H9 (cell line): ENCODE measurements around the gene SNTG2. TPM values are rescaled to one million over a fixed set of nuclear protein-coding genes. Genes with fewer than 3 reads are reported as not detected.

ENCODE experiments used
- DNase-seq: peaks from one replicate; pipeline ENCODE4 v3.0.0-alpha.2; 2017
- H2AFZ ChIP-seq: one replicate; pipeline ENCODE4 v1.6.1; 2013; ENCODE audit warnings: mild to moderate bottlenecking, low read length, control low read depth, moderate library complexity
- H2AK5ac ChIP-seq: 2 replicates; pipeline ENCODE4 v1.6.1; 2013; ENCODE audit warnings: low read length, control low read depth, mixed read lengths; ENCODE audit not compliant: insufficient read length
- H2BK120ac ChIP-seq: one replicate; pipeline ENCODE4 v1.6.1; 2013; ENCODE audit warnings: low read depth, mild to moderate bottlenecking, low read length, control low read depth, inconsistent platforms; ENCODE audit not compliant: poor library complexity, severe bottlenecking
- H2BK12ac ChIP-seq: 2 replicates; pipeline ENCODE4 v1.6.1; 2013; ENCODE audit warnings: low read length, control low read depth, mixed read lengths, low read depth; ENCODE audit not compliant: insufficient read length
- H2BK15ac ChIP-seq: 2 replicates; pipeline ENCODE4 v1.6.1; 2013; ENCODE audit warnings: low read depth, low read length, control low read depth
- H2BK20ac ChIP-seq: one replicate; pipeline ENCODE4 v1.6.1; 2013; ENCODE audit warnings: low read depth, mild to moderate bottlenecking, low read length, control low read depth, inconsistent platforms; ENCODE audit not compliant: poor library complexity, severe bottlenecking
- H2BK5ac ChIP-seq: 2 replicates; pipeline ENCODE4 v1.6.1; 2013; ENCODE audit warnings: low read length, control low read depth, mixed read lengths; ENCODE audit not compliant: insufficient read length
- H3K14ac ChIP-seq: 2 replicates; pipeline ENCODE4 v1.6.1; 2013; ENCODE audit warnings: low read length, control low read depth; ENCODE audit not compliant: insufficient read depth
- H3K18ac ChIP-seq: 2 replicates; pipeline ENCODE4 v1.6.1; 2013; ENCODE audit warnings: low read depth, mild to moderate bottlenecking, mixed read lengths, low read length, control low read depth; ENCODE audit not compliant: insufficient read length
- H3K23ac ChIP-seq: 2 replicates; pipeline ENCODE4 v1.6.1; 2013; ENCODE audit warnings: low read length, control low read depth, mixed read lengths, low read depth; ENCODE audit not compliant: insufficient read length
- H3K23me2 ChIP-seq: 2 replicates; pipeline ENCODE4 v1.6.1; 2013; ENCODE audit warnings: low read depth, mild to moderate bottlenecking, mixed read lengths, low read length, control low read depth; ENCODE audit not compliant: insufficient read length, poor library complexity, severe bottlenecking
- H3K27ac ChIP-seq: 2 replicates; pipeline ENCODE4 v1.5.1; 2013; ENCODE audit warnings: low read length, control low read depth, mixed read lengths, low read depth; ENCODE audit not compliant: insufficient read length
- H3K27me3 ChIP-seq: 2 replicates; pipeline ENCODE4 v1.6.1; 2013; ENCODE audit warnings: low read length, control low read depth, inconsistent platforms; ENCODE audit not compliant: insufficient read depth
- H3K4ac ChIP-seq: 2 replicates; pipeline ENCODE4 v1.6.1; 2013; ENCODE audit warnings: low read depth, mild to moderate bottlenecking, control low read depth, inconsistent platforms, low read length, moderate library complexity
- H3K4me1 ChIP-seq: 2 replicates; pipeline ENCODE4 v1.6.1; 2013; ENCODE audit warnings: low read length, control low read depth, inconsistent platforms; ENCODE audit not compliant: insufficient read depth
- H3K4me2 ChIP-seq: 2 replicates; pipeline ENCODE4 v1.6.1; 2013; ENCODE audit warnings: low read length, control low read depth, mixed read lengths; ENCODE audit not compliant: insufficient read length, insufficient read depth
- H3K56ac ChIP-seq: 2 replicates; pipeline ENCODE4 v1.6.1; 2013; ENCODE audit warnings: low read depth, mild to moderate bottlenecking, mixed read lengths, low read length, control low read depth; ENCODE audit not compliant: insufficient read length
- H3K79me1 ChIP-seq: 2 replicates; pipeline ENCODE4 v1.6.1; 2013; ENCODE audit warnings: low read depth, mild to moderate bottlenecking, moderate library complexity, low read length, control low read depth, inconsistent platforms; ENCODE audit not compliant: insufficient read depth, poor library complexity, severe bottlenecking
- H3K79me2 ChIP-seq: 2 replicates; pipeline ENCODE4 v1.6.1; 2013; ENCODE audit warnings: low read length, control low read depth, inconsistent platforms; ENCODE audit not compliant: insufficient read depth
- H3K9ac ChIP-seq: 2 replicates; pipeline ENCODE4 v1.6.1; 2013; ENCODE audit warnings: low read length, control low read depth, mixed read lengths; ENCODE audit not compliant: insufficient read length; ENCODE audit errors: extremely low read depth
- H3K9me3 ChIP-seq: one replicate; pipeline ENCODE4 v1.6.1; 2013; ENCODE audit warnings: low read depth, low read length, inconsistent platforms; ENCODE audit not compliant: control insufficient read depth
- H3T11ph ChIP-seq: one replicate; pipeline ENCODE4 v1.6.1; 2013; ENCODE audit warnings: mild to moderate bottlenecking, low read length, control low read depth, inconsistent platforms
- H4K20me1 ChIP-seq: one replicate; pipeline ENCODE4 v1.6.1; 2013; ENCODE audit not compliant: control insufficient read depth, insufficient read length, insufficient read depth
- H4K5ac ChIP-seq: 2 replicates; pipeline ENCODE4 v1.6.1; 2013; ENCODE audit warnings: low read depth, mild to moderate bottlenecking, mixed read lengths, low read length, control low read depth; ENCODE audit not compliant: insufficient read length
- H4K8ac ChIP-seq: replicated peaks from 2 replicates; pipeline ENCODE4 v1.6.1; 2013; ENCODE audit warnings: low read length, control low read depth, mixed read lengths, low read depth; ENCODE audit not compliant: insufficient read length
- H4K91ac ChIP-seq: 2 replicates; pipeline ENCODE4 v1.6.1; 2013; ENCODE audit warnings: low read depth, mild to moderate bottlenecking, moderate library complexity, mixed read lengths, low read length, control low read depth; ENCODE audit not compliant: insufficient read length
- H3K27ac Mint-ChIP-seq, 3 experiments: 2 replicates in 2 of 3; 3 replicates in 1 of 3; pipeline ENCODE4 v1.8.0; 2020 to 2021; ENCODE audit warnings: mixed read lengths in 3 of 3, mild to moderate bottlenecking in 1 of 3, moderate library complexity in 1 of 3
- H3K27me3 Mint-ChIP-seq: 2 replicates; pipeline ENCODE4 v1.8.0; 2021; ENCODE audit warnings: low read depth, mild to moderate bottlenecking, moderate library complexity, mixed read lengths
- H3K36me3 Mint-ChIP-seq, 3 experiments: 2 replicates in 2 of 3; 3 replicates in 1 of 3; pipeline ENCODE4 v1.8.0; 2020 to 2021; ENCODE audit warnings: low read depth in 3 of 3, mixed read lengths in 3 of 3; ENCODE audit not compliant: insufficient read depth in 1 of 3
- H3K4me1 Mint-ChIP-seq, 2 experiments: 2 replicates each; pipeline ENCODE4 v1.8.0; 2020; ENCODE audit warnings: mixed read lengths in 2 of 2
- H3K4me3 Mint-ChIP-seq, 2 experiments: 2 replicates in 1 of 2; 3 replicates in 1 of 2; pipeline ENCODE4 v1.8.0; 2020 to 2021; ENCODE audit warnings: mild to moderate bottlenecking in 2 of 2, mixed read lengths in 2 of 2, moderate library complexity in 1 of 2
- H3K9me3 Mint-ChIP-seq, 2 experiments: 2 replicates in 1 of 2; 3 replicates in 1 of 2; pipeline ENCODE4 v1.8.0; 2020; ENCODE audit warnings: mild to moderate bottlenecking in 2 of 2, mixed read lengths in 2 of 2, moderate library complexity in 1 of 2
- WGBS: extraction: QIAGEN DNeasy Blood & Tissue Kit; methylation state at CpG from one replicate; pipeline ENCODE4 v1.1.7; 2013; ENCODE audit warnings: missing lambda C conversion rate, low lambda C conversion rate, mixed read lengths; ENCODE audit not compliant: insufficient read length; ENCODE audit errors: extremely low coverage; 5-methylcytosine and 5-hydroxymethylcytosine counted together
- total RNA-seq: library from RNA; stranded (reverse); gene quantifications from 2 replicates; pipeline ENCODE4 v1.2.1, GENCODE V29; 2021
- TF ChIP-seq, protein P1 (sequence below): fragments of 200-600 bp; sonication (generic); conservative IDR thresholded peaks from 3 replicates; pipeline ENCODE4 v1.8.0; 2021; ENCODE audit warnings: antibody characterized with exemption, mild to moderate bottlenecking

The SNTG2 gene
- total RNA-seq, 1 experiment from 2014 or later = 13.2 TPM

DNA sequence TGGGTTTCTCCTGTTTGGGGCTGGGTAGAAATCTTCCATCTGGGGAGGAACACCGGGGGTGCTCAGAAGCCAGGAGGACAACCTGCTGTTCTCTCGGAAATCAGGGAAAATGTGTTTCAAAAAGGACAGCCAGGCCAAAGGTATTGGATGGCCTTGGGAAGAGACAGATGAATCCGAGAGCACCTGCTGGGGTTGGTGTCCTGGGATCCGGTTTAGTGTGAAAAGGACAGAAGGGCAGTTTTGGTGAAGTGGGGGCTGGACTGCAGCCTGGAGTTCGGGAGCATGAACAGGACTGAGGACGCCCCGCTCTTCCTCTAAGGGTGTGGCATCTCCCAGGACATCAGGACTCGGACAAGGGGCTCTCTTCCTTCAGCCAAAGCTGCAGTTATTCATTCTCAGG lies 24.9 kb upstream of the SNTG2 start:
- H3K4me2 ChIP-seq = no peak overlapping the region

More for the DNA sequence above, 24.9 kb upstream of the SNTG2 start:
- no peaks in the 10 kb centered on the region for H3K23me2 ChIP-seq
- no peak overlapping the region for H2BK12ac ChIP-seq
- no peak overlapping the region for H3K18ac ChIP-seq
- no peak overlapping the region for H2AK5ac ChIP-seq
- no peak overlapping the region for H3K9ac ChIP-seq
- H3T11ph ChIP-seq = no peak overlapping the region
- H2AFZ ChIP-seq = no peak overlapping the region
- no peaks in the 10 kb centered on the region; the same call in 1 of the 2 replicates for H3K27me3 ChIP-seq
- no peak overlapping the region for H2BK20ac ChIP-seq
- no peak overlapping the region for H4K8ac ChIP-seq
- no peaks in the 10 kb centered on the region for H3K79me1 ChIP-seq
- no peak overlapping the region for H4K91ac ChIP-seq
- WGBS = no CpG with 5 or more reads among the region's 8 CpGs
- H2BK15ac ChIP-seq = no peak overlapping the region
- no peak for DNase-seq
- H3K27ac Mint-ChIP-seq = peak overlapping the region; percentile 79 to 89 (median 88); a peak in 6 of 7 replicates
- peaks cover 0 to 18% (median 10%) of the 10 kb centered on the region in 3 experiments; a peak in 5 of 7 replicates for H3K36me3 Mint-ChIP-seq
- peaks cover 15 to 16% of the 10 kb centered on the region in 2 experiments for H3K9me3 Mint-ChIP-seq
- H3K27me3 Mint-ChIP-seq = peaks cover 17% of the 10 kb centered on the region
- TF ChIP-seq, protein P1, sequence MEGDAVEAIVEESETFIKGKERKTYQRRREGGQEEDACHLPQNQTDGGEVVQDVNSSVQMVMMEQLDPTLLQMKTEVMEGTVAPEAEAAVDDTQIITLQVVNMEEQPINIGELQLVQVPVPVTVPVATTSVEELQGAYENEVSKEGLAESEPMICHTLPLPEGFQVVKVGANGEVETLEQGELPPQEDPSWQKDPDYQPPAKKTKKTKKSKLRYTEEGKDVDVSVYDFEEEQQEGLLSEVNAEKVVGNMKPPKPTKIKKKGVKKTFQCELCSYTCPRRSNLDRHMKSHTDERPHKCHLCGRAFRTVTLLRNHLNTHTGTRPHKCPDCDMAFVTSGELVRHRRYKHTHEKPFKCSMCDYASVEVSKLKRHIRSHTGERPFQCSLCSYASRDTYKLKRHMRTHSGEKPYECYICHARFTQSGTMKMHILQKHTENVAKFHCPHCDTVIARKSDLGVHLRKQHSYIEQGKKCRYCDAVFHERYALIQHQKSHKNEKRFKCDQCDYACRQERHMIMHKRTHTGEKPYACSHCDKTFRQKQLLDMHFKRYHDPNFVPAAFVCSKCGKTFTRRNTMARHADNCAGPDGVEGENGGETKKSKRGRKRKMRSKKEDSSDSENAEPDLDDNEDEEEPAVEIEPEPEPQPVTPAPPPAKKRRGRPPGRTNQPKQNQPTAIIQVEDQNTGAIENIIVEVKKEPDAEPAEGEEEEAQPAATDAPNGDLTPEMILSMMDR = no peak
- no peak overlapping the region for H2BK120ac ChIP-seq
- no peak overlapping the region for H2BK5ac ChIP-seq
- H3K14ac ChIP-seq = no peak overlapping the region
- H3K23ac ChIP-seq = no peak overlapping the region
- peak overlapping the region in 1 of 2 experiments; percentile 41; a peak in 2 of 5 replicates for H3K4me3 Mint-ChIP-seq
- no peaks in the 10 kb centered on the region for H4K20me1 ChIP-seq
- H4K5ac ChIP-seq = no peak overlapping the region
- H3K79me2 ChIP-seq = no peaks in the 10 kb centered on the region
- no peaks in the 10 kb centered on the region for H3K9me3 ChIP-seq
- peaks cover 13% of the 10 kb centered on the region; the same call in 1 of the 2 replicates for H3K4me1 ChIP-seq
- no peak overlapping the region for H3K56ac ChIP-seq
- H3K4me1 Mint-ChIP-seq = peaks cover 35 to 37% of the 10 kb centered on the region in 2 experiments
- H3K27ac ChIP-seq = no peak overlapping the region
- H3K4ac ChIP-seq = no peak overlapping the region
